Measurements from ENCODE around the gene TOR3A.
"Not testable (repeated sequence)": the region's sequence is repeated elsewhere in the genome, so short reads cannot be mapped to it uniquely, and the experiment has no call there.

Gene TOR3A

GRCh38 chr1:179137617-179138255 lies 55.9 kb downstream of the TOR3A start:
- DNase-seq (ENCODE audit: low read depth in 2 of 2): no peak
- no peak for TF ChIP-seq CTCF (IDR thresholded peaks at IDR 0.05; ENCODE audit: low read depth, low read length)
- H3K4me3 ChIP-seq (replicated peaks in 1 of 2; ENCODE audit: low read depth in 2 of 2, low read length in 2 of 2): no peak overlapping the region

GRCh38 chr1:179138755-179139154 lies 56.9 kb downstream of the TOR3A start:
- not testable (repeated sequence) for DNase-seq (ENCODE audit: low read depth in 2 of 2); H3K4me3 ChIP-seq (replicated peaks in 1 of 2; ENCODE audit: low read depth in 2 of 2, low read length in 2 of 2)

GRCh38 chr1:179141592-179142251 lies 59.9 kb downstream of the TOR3A start:
- H3K4me3 ChIP-seq (replicated peaks in 1 of 2; ENCODE audit: low read depth in 2 of 2, low read length in 2 of 2): peak overlapping the region; percentile 42 to 63
- peak; percentile 70 to 90 for DNase-seq (ENCODE audit: low read depth in 2 of 2)
- TF ChIP-seq CTCF (IDR thresholded peaks at IDR 0.05; ENCODE audit: low read depth, low read length): no peak

- no peak for TF ChIP-seq CTCF (IDR thresholded peaks at IDR 0.05; ENCODE audit: low read depth, low read length)
- peak overlapping the region; percentile 42 to 63 for H3K4me3 ChIP-seq (replicated peaks in 1 of 2; ENCODE audit: low read depth in 2 of 2, low read length in 2 of 2)
- peak; percentile 96 to 99 for DNase-seq (ENCODE audit: low read depth in 2 of 2)
Observed at GRCh38 chr1:179142889-179143299, 61.0 kb downstream of the TOR3A start.

- DNase-seq (ENCODE audit: low read depth in 2 of 2): peak; percentile 91 to 98
- H3K4me3 ChIP-seq (replicated peaks in 1 of 2; ENCODE audit: low read depth in 2 of 2, low read length in 2 of 2): no peak overlapping the region
- no peak for TF ChIP-seq CTCF (IDR thresholded peaks at IDR 0.05; ENCODE audit: low read depth, low read length)
Observed at GRCh38 chr1:179143322-179143721, 61.5 kb downstream of the TOR3A start.

GRCh38 chr1:179144626-179145025 lies 62.8 kb downstream of the TOR3A start:
- no peak overlapping the region for H3K4me3 ChIP-seq (replicated peaks in 1 of 2; ENCODE audit: low read depth in 2 of 2, low read length in 2 of 2)
- no peak for TF ChIP-seq CTCF (IDR thresholded peaks at IDR 0.05; ENCODE audit: low read depth, low read length)
- DNase-seq (ENCODE audit: low read depth in 2 of 2): peak in 1 of 2 donors; percentile 69

- no peak overlapping the region for H3K4me3 ChIP-seq (replicated peaks in 1 of 2; ENCODE audit: low read depth in 2 of 2, low read length in 2 of 2)
- no peak for TF ChIP-seq CTCF (IDR thresholded peaks at IDR 0.05; ENCODE audit: low read depth, low read length)
- DNase-seq (ENCODE audit: low read depth in 2 of 2): no peak
Observed at GRCh38 chr1:179145521-179145920, 63.7 kb downstream of the TOR3A start.
